Peyer's patch (tissue), 4 donors: ENCODE data around the gene ARMH3. TPM values are rescaled to one million over a fixed set of nuclear protein-coding genes. Genes with fewer than 3 reads are reported as not detected.

Source experiments
- DNase-seq, 3 donors: peaks; one replicate each; pipeline ENCODE4 v3.0.0-alpha.2; 2017 to 2019
- H3K27ac ChIP-seq, 4 donors: fragments of 200-600 bp; sonication (generic); one replicate each; pipeline ENCODE4 v1.5.1; 2016 to 2019
- H3K27me3 ChIP-seq, 2 donors: fragments of 200-600 bp; sonication (generic); one replicate each; pipeline ENCODE4 v1.5.1; 2019
- H3K36me3 ChIP-seq, 3 donors: fragments of 200-600 bp; sonication (generic); one replicate each; pipeline ENCODE4 v1.5.1; 2016 to 2019
- H3K4me1 ChIP-seq, 4 donors: fragments of 200-600 bp; sonication (generic); one replicate each; pipeline ENCODE4 v1.5.1; 2016 to 2019
- H3K4me3 ChIP-seq, 4 donors: fragments of 200-600 bp; sonication (generic); 1 replicate in 3 of 4; 2 replicates in 1 of 4; pipeline ENCODE4 v1.5.1; 2016 to 2019; ENCODE audit warnings: mild to moderate bottlenecking in 1 of 4
- H3K9me3 ChIP-seq, 4 donors: fragments of 200-600 bp; sonication (generic); one replicate each; pipeline ENCODE4 v1.5.1; 2016 to 2019; ENCODE audit warnings: mild to moderate bottlenecking in 1 of 4
- POLR2A ChIP-seq, 2 donors: fragments of 450-650 bp; IDR thresholded peaks; one replicate each; pipeline ENCODE4 v1.5.1; 2017; ENCODE audit warnings: antibody characterized with exemption in 2 of 2, mild to moderate bottlenecking in 2 of 2, moderate library complexity in 2 of 2
- total RNA-seq, 4 donors: library from RNA; depleted of rRNA; stranded (reverse); fragments of >200 nt; gene quantifications; one replicate each; pipeline ENCODE4 v1.1.0, GENCODE V29; 2016
- TF ChIP-seq, protein P1 (sequence below), 6 experiments: fragments of 450-650 bp in 4 of 6; fragments of 200-600 bp in 2 of 6; sonication (generic) in 1 of 6; IDR thresholded peaks; one replicate each; pipeline ENCODE4 v1.5.1; 2017 to 2019; ENCODE audit warnings: antibody characterized with exemption in 6 of 6, mild to moderate bottlenecking in 3 of 6, moderate library complexity in 1 of 6

Gene ARMH3
- total RNA-seq, 4 donors from 2014 or later: 15.8 to 29.2 (median 23.0) TPM

DNA sequence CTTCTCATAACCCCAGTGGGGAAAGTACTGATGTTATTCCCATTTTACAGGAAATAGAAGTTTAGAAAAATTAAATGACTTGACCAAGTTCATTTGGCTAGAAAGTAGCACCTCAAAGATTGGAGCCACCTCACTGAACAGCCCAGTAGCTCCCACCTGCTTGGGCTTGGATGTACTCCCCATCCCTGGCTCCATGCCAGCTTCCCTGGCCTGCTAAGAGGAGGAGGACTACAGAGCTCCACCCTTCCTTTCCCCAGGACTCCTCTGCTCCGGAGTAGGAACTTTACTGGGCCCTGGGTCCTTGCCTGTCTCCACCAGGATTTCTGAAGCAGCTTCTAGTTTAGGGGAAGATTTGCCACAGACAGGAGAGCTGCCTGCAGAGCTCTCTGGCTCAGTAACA is 12.2 kb upstream of the ARMH3 start:
- TF ChIP-seq, protein P1, sequence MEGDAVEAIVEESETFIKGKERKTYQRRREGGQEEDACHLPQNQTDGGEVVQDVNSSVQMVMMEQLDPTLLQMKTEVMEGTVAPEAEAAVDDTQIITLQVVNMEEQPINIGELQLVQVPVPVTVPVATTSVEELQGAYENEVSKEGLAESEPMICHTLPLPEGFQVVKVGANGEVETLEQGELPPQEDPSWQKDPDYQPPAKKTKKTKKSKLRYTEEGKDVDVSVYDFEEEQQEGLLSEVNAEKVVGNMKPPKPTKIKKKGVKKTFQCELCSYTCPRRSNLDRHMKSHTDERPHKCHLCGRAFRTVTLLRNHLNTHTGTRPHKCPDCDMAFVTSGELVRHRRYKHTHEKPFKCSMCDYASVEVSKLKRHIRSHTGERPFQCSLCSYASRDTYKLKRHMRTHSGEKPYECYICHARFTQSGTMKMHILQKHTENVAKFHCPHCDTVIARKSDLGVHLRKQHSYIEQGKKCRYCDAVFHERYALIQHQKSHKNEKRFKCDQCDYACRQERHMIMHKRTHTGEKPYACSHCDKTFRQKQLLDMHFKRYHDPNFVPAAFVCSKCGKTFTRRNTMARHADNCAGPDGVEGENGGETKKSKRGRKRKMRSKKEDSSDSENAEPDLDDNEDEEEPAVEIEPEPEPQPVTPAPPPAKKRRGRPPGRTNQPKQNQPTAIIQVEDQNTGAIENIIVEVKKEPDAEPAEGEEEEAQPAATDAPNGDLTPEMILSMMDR (IDR thresholded peaks at IDR 0.05): no peak
- TF ChIP-seq POLR2A (IDR thresholded peaks at IDR 0.05): no peak
- Histone ChIP-seq H3K27me3 (no peaks in the 10 kb centered on the region), H3K27ac (no peak overlapping the region), H3K4me1 (peaks cover 6 to 30% (median 13%) of the 10 kb centered on the region in 4 donors), H3K9me3 (no peaks in the 10 kb centered on the region), H3K4me3 (no peak overlapping the region), H3K36me3 (peaks cover 0 to 5% (median 0%) of the 10 kb centered on the region in 3 donors)
- no peak for DNase-seq

DNA sequence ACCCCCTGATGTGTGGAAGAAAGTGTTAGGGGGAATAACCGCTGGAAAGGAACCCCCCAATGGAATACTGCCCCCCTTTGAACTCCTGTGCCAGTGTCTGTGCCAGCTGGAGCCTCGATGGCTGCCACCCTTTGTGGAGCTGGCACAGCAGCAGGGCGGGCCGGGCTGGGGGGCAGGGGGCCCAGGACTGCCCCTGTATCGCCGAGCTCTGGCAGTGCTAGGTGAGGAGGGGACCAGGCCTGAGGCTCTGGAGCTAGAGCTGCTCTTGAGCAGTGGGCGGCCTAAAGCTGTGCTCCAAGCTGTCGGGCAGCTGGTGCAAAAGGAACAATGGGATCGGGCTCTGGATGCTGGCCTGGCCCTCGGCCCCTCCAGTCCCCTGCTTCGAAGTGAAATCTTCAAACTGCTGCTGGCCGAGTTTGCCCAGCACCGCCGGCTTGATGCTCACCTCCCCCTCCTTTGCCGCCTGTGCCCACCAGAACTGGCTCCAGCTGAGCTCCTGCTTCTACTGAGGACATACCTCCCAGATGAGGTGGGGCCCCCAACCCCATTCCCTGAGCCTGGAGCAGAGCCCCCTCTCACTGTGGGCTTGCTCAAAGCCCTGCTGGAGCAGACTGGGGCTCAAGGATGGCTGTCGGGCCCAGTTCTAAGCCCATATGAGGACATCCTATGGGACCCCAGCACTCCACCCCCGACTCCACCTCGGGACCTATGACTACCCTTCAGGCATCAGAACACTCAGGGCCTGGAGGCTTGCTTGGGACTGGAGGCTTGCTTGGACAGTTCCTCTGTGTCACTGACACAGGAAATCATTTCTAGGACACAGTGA is 11.3 kb upstream of the ARMH3 start:
- no peaks in the 10 kb centered on the region for H3K9me3 ChIP-seq
- no peak overlapping the region for H3K27ac ChIP-seq
- H3K27me3 ChIP-seq: no peaks in the 10 kb centered on the region
- peak overlapping the region in 2 of 4 donors; percentile 94 to 97 for H3K4me3 ChIP-seq
- DNase-seq: no peak
- no peak for TF ChIP-seq POLR2A (IDR thresholded peaks at IDR 0.05)
- TF ChIP-seq, protein P1 (IDR thresholded peaks at IDR 0.05): no peak
- H3K4me1 ChIP-seq: peaks cover 6 to 30% (median 13%) of the 10 kb centered on the region in 4 donors
- H3K36me3 ChIP-seq: peaks cover 0 to 5% (median 0%) of the 10 kb centered on the region in 3 donors

GRCh38 chr10:102066399-102067088 is 10.6 kb upstream of the ARMH3 start:
- peak overlapping the region; percentile 79 to 97 (median 92) for H3K4me3 ChIP-seq
- H3K4me1 ChIP-seq: peaks cover 6 to 30% (median 13%) of the 10 kb centered on the region in 4 donors
- peak overlapping the region; percentile 88 to 97 (median 94) for H3K27ac ChIP-seq
- TF ChIP-seq, protein P1 (IDR thresholded peaks at IDR 0.05): no peak
- no peak for TF ChIP-seq POLR2A (IDR thresholded peaks at IDR 0.05)
- no peaks in the 10 kb centered on the region for H3K27me3 ChIP-seq
- DNase-seq: no peak
- H3K36me3 ChIP-seq: peaks cover 0 to 5% (median 0%) of the 10 kb centered on the region in 3 donors
- no peaks in the 10 kb centered on the region for H3K9me3 ChIP-seq

DNA sequence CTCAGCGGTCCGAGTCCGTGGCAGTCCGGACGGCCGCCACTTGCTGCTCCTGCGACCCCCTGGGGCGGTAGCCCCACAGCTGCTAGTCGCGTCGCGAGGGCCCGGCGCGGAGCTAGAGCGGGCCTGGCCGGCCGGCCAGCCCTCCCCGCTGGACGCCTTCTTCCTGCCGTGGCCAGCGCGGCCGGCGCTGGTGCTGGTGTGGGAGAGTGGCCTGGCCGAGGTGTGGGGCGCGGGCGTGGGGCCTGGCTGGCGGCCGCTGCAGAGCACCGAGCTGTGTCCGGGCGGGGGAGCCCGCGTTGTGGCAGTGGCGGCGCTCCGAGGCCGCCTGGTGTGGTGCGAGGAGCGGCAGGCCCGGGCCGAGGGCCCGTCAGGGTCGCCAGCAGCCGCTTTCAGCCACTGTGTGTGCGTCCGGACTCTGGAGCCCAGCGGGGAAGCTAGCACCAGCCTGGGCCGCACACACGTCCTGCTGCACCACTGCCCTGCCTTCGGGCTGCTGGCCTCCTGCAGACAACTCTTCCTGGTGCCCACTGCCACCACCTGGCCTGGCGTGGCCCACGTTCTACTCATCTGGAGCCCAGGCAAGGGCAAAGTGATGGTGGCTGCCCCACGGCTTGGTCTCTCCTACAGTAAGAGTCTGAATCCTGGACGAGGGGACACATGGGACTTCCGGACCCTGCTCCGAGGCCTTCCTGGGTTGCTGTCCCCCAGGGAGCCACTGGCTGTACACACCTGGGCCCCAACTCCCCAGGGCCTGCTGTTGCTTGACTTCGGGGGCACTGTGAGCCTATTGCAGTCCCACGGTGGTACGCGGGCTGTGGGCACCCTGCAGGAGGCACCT is 9.8 kb upstream of the ARMH3 start:
- DNase-seq: peak; percentile 40 to 73 (median 56)
- Histone ChIP-seq H3K9me3 (no peaks in the 10 kb centered on the region), H3K27me3 (no peaks in the 10 kb centered on the region), H3K36me3 (peaks cover 0 to 5% (median 0%) of the 10 kb centered on the region in 3 donors), H3K4me1 (peaks cover 6 to 30% (median 13%) of the 10 kb centered on the region in 4 donors), H3K4me3 (peak overlapping the region; percentile 79 to 97 (median 92)), H3K27ac (peak overlapping the region; percentile 88 to 97 (median 94))
- TF ChIP-seq POLR2A (IDR thresholded peaks at IDR 0.05): no peak
- TF ChIP-seq, protein P1 (IDR thresholded peaks at IDR 0.05): no peak
